ENCODE data around the gene CYLD. TPM values are rescaled to one million over a fixed set of nuclear protein-coding genes. Genes with fewer than 3 reads are reported as not detected.
A peak's percentile ranks its signal among the peaks of the same experiment; 100 is the strongest.

Gene CYLD
- total RNA-seq, 2 experiments from 2014 or later = 235 to 254 TPM

- Mint-ChIP-seq H3K9me3 (no peaks in the 10 kb centered on the region), H3K36me3 (ENCODE audit: low read depth) (peaks cover 35% of the 10 kb centered on the region), H3K4me3 (no peak overlapping the region), H3K4me1 (peaks cover 12% of the 10 kb centered on the region), H3K27ac (no peak overlapping the region), H3K27me3 (no peaks in the 10 kb centered on the region)
- DNase-seq = no peak
- CTCF ChIA-PET = interaction anchor here (5.7 kb wide), 1 partner anchor 135 kb away, joined by 288 read pairs; no protein-coding TSS in a partner anchor
- POLR2A ChIA-PET = no interaction called here
Measured at GRCh38 chr16:50802000-50802399, 60.1 kb downstream of the CYLD start.

GRCh38 chr16:50802961-50803360 is 61.1 kb downstream of the CYLD start:
- POLR2A ChIA-PET = interaction anchor here (1.0 kb wide), 1 partner anchor 13 kb away, joined by 3 read pairs; no protein-coding TSS in a partner anchor
- DNase-seq = no peak
- Mint-ChIP-seq H3K4me1 (peaks cover 12% of the 10 kb centered on the region), H3K9me3 (no peaks in the 10 kb centered on the region), H3K4me3 (no peak overlapping the region), H3K27me3 (no peaks in the 10 kb centered on the region), H3K36me3 (ENCODE audit: low read depth) (peaks cover 27% of the 10 kb centered on the region), H3K27ac (no peak overlapping the region)
- CTCF ChIA-PET = interaction anchor here (1.0 to 5.7 kb wide), 3 partner anchors 56 to 778 kb away, joined by 5 to 288 read pairs (median 5); partner anchors contain the start of gene CNEP1R1

GRCh38 chr16:50804290-50804907 is 62.5 kb downstream of the CYLD start:
- Mint-ChIP-seq H3K4me1 (peaks cover 12% of the 10 kb centered on the region), H3K9me3 (no peaks in the 10 kb centered on the region), H3K36me3 (ENCODE audit: low read depth) (peaks cover 15% of the 10 kb centered on the region), H3K27me3 (no peaks in the 10 kb centered on the region), H3K4me3 (no peak overlapping the region), H3K27ac (no peak overlapping the region)
- ChIA-PET POLR2A (interaction anchor here (3.3 kb wide), 1 partner anchor 138 kb away, joined by 17 read pairs; no protein-coding TSS in a partner anchor), CTCF (interaction anchor here (1.3 to 5.7 kb wide), 5 partner anchors 11 to 779 kb away, joined by 3 to 288 read pairs (median 24); partner anchors contain the start of gene CNEP1R1)
- DNase-seq = no peak

- H3K9me3 Mint-ChIP-seq = no peaks in the 10 kb centered on the region
- POLR2A ChIA-PET = interaction anchor here (0.6 to 3.3 kb wide), 9 partner anchors 133 to 781 kb away, joined by 3 to 17 read pairs (median 5); partner anchors contain the start of gene CNEP1R1
- H3K27me3 Mint-ChIP-seq = no peaks in the 10 kb centered on the region
- H3K27ac Mint-ChIP-seq = peak overlapping the region; percentile 57
- H3K4me3 Mint-ChIP-seq = peak overlapping the region; percentile 63
- peak; percentile 87 for DNase-seq
- CTCF ChIA-PET = interaction anchor here (0.5 to 5.7 kb wide), 101 partner anchors 9 to 849 kb away, joined by 3 to 288 read pairs (median 5); partner anchors contain the start of genes CNEP1R1, CYLD, HEATR3 and SNX20
- H3K4me1 Mint-ChIP-seq = peaks cover 12% of the 10 kb centered on the region
- H3K36me3 Mint-ChIP-seq (ENCODE audit: low read depth) = no peaks in the 10 kb centered on the region
Measured at GRCh38 chr16:50806099-50807062, 64.5 kb downstream of the CYLD start.

- H3K27me3 Mint-ChIP-seq = no peaks in the 10 kb centered on the region
- peaks cover 12% of the 10 kb centered on the region for H3K4me1 Mint-ChIP-seq
- no peak overlapping the region for H3K4me3 Mint-ChIP-seq
- H3K9me3 Mint-ChIP-seq = no peaks in the 10 kb centered on the region
- CTCF ChIA-PET = interaction anchor here (0.9 to 1.5 kb wide), 2 partner anchors 64 to 142 kb away, joined by 3 read pairs; no protein-coding TSS in a partner anchor
- no peak overlapping the region for H3K27ac Mint-ChIP-seq
- POLR2A ChIA-PET = no interaction called here
- no peaks in the 10 kb centered on the region for H3K36me3 Mint-ChIP-seq (ENCODE audit: low read depth)
- DNase-seq = no peak
Measured at GRCh38 chr16:50808929-50809538, 67.1 kb downstream of the CYLD start.

GRCh38 chr16:50809561-50809960 is 67.7 kb downstream of the CYLD start:
- ChIA-PET CTCF (interaction anchor here (0.7 to 1.5 kb wide), 3 partner anchors 65 to 144 kb away, joined by 3 read pairs; no protein-coding TSS in a partner anchor), POLR2A (no interaction called here)
- Mint-ChIP-seq H3K27me3 (no peaks in the 10 kb centered on the region), H3K27ac (no peak overlapping the region), H3K4me3 (no peak overlapping the region), H3K9me3 (no peaks in the 10 kb centered on the region), H3K36me3 (ENCODE audit: low read depth) (no peaks in the 10 kb centered on the region), H3K4me1 (peaks cover 12% of the 10 kb centered on the region)
- DNase-seq = no peak

GRCh38 chr16:50810241-50810965 is 68.5 kb downstream of the CYLD start:
- peaks cover 12% of the 10 kb centered on the region for H3K4me1 Mint-ChIP-seq
- ChIA-PET POLR2A (interaction anchor here (0.7 kb wide), 1 partner anchor 14 kb away, joined by 3 read pairs; no protein-coding TSS in a partner anchor), CTCF (interaction anchor here (1.5 to 1.6 kb wide), 2 partner anchors 143 to 453 kb away, joined by 3 read pairs; no protein-coding TSS in a partner anchor)
- H3K27ac Mint-ChIP-seq = no peak overlapping the region
- no peaks in the 10 kb centered on the region for H3K9me3 Mint-ChIP-seq
- H3K4me3 Mint-ChIP-seq = no peak overlapping the region
- DNase-seq = no peak
- H3K36me3 Mint-ChIP-seq (ENCODE audit: low read depth) = no peaks in the 10 kb centered on the region
- H3K27me3 Mint-ChIP-seq = no peaks in the 10 kb centered on the region

GRCh38 chr16:50812046-50812445 is 70.2 kb downstream of the CYLD start:
- no peaks in the 10 kb centered on the region for H3K27me3 Mint-ChIP-seq
- no peak overlapping the region for H3K4me3 Mint-ChIP-seq
- ChIA-PET POLR2A (no interaction called here), CTCF (interaction anchor here (0.9 to 1.2 kb wide), 3 partner anchors 144 to 787 kb away, joined by 3 read pairs; partner anchors contain the start of gene CNEP1R1)
- no peak for DNase-seq
- no peak overlapping the region for H3K27ac Mint-ChIP-seq
- no peaks in the 10 kb centered on the region for H3K36me3 Mint-ChIP-seq (ENCODE audit: low read depth)
- no peaks in the 10 kb centered on the region for H3K4me1 Mint-ChIP-seq
- no peaks in the 10 kb centered on the region for H3K9me3 Mint-ChIP-seq

GRCh38 chr16:50812876-50813466 is 71.1 kb downstream of the CYLD start:
- CTCF ChIA-PET = interaction anchor here (2.7 kb wide), 1 partner anchor 145 kb away, joined by 8 read pairs; no protein-coding TSS in a partner anchor

GRCh38 chr16:50814052-50814451 is 72.2 kb downstream of the CYLD start:
- Mint-ChIP-seq H3K4me1 (no peaks in the 10 kb centered on the region), H3K27ac (no peak overlapping the region), H3K9me3 (no peaks in the 10 kb centered on the region), H3K36me3 (ENCODE audit: low read depth) (no peaks in the 10 kb centered on the region), H3K4me3 (no peak overlapping the region), H3K27me3 (no peaks in the 10 kb centered on the region)
- ChIA-PET POLR2A (no interaction called here), CTCF (interaction anchor here (1.1 to 2.7 kb wide), 3 partner anchors 7 to 149 kb away, joined by 3 to 13 read pairs (median 8); no protein-coding TSS in a partner anchor)
- no peak for DNase-seq

More at GRCh38 chr16:50812876-50813466, 71.1 kb downstream of the CYLD start:
- Mint-ChIP-seq H3K36me3 (ENCODE audit: low read depth) (no peaks in the 10 kb centered on the region), H3K4me3 (no peak overlapping the region), H3K4me1 (no peaks in the 10 kb centered on the region), H3K27ac (no peak overlapping the region), H3K9me3 (no peaks in the 10 kb centered on the region), H3K27me3 (no peaks in the 10 kb centered on the region)
- POLR2A ChIA-PET = no interaction called here
- DNase-seq = no peak

- Mint-ChIP-seq H3K4me1 (no peaks in the 10 kb centered on the region), H3K4me3 (no peak overlapping the region), H3K27ac (no peak overlapping the region), H3K36me3 (ENCODE audit: low read depth) (no peaks in the 10 kb centered on the region), H3K9me3 (no peaks in the 10 kb centered on the region), H3K27me3 (no peaks in the 10 kb centered on the region)
- CTCF ChIA-PET = interaction anchor here (1.1 to 2.7 kb wide), 4 partner anchors 8 to 149 kb away, joined by 3 to 13 read pairs (median 6); no protein-coding TSS in a partner anchor
- POLR2A ChIA-PET = no interaction called here
- DNase-seq = no peak
Measured at GRCh38 chr16:50814541-50814940, 72.7 kb downstream of the CYLD start.

Measured in activated CD4-positive, alpha-beta memory T cell treated with anti-CD3 and anti-CD28 coated beads, Interleukin-2, amount 10 ng/mL, durations not matched to agents 7 days and 5 days (primary cell).